Adrenal gland (tissue), 12 donors: ENCODE measurements around the gene ZG16. TPM values are rescaled to one million over a fixed set of nuclear protein-coding genes. Genes with fewer than 3 reads are reported as not detected.
"Not testable (repeated sequence)": the region's sequence is repeated elsewhere in the genome, so short reads cannot be mapped to it uniquely, and the experiment has no call there.

Source experiments
- DNase-seq, 7 donors: peaks; one replicate each; pipeline ENCODE4 v3.0.0-alpha.2; 2019 to 2020
- H3K27ac ChIP-seq, 5 donors: fragments of 200-600 bp; sonication (generic) in 4 of 5; 1 replicate in 3 of 5; 2 replicates in 2 of 5; pipeline versions ENCODE4 v1.5.1 to v1.8.0; 2016 to 2020; ENCODE audit warnings: mild to moderate bottlenecking in 1 of 5
- H3K27me3 ChIP-seq: fragments of 200-600 bp; 2 replicates; pipeline ENCODE4 v1.8.0; 2021
- H3K36me3 ChIP-seq, 2 donors: fragments of 200-600 bp; replicated peaks in 1 of 2; 1 replicate in 1 of 2; 2 replicates in 1 of 2; pipeline versions ENCODE4 v1.5.1 to v1.8.0; 2018 to 2022
- H3K4me1 ChIP-seq, 2 donors: fragments of 200-600 bp; replicated peaks in 1 of 2; 1 replicate in 1 of 2; 2 replicates in 1 of 2; pipeline versions ENCODE4 v1.5.1 to v1.8.0; 2018 to 2021
- H3K4me3 ChIP-seq, 4 donors: fragments of 200-600 bp; sonication (generic) in 3 of 4; one replicate each; pipeline ENCODE4 v1.5.1; 2016 to 2018
- H3K9me3 ChIP-seq, 3 donors: fragments of 200-600 bp; sonication (generic) in 1 of 3; replicated peaks in 1 of 3; 1 replicate in 2 of 3; 2 replicates in 1 of 3; pipeline versions ENCODE4 v1.5.1 to v1.8.0; 2016 to 2021
- POLR2A ChIP-seq, 2 donors: fragments of 450-650 bp; IDR thresholded peaks; one replicate each; pipeline ENCODE4 v1.6.1; 2017; ENCODE audit warnings: antibody characterized with exemption in 2 of 2, mild to moderate bottlenecking in 2 of 2, moderate library complexity in 1 of 2
- WGBS, 4 donors: extraction: QIAGEN DNeasy Blood & Tissue Kit in 2 of 4; methylation state at CpG; one replicate each; pipeline versions ENCODE4 v1.1.5 to v1.1.7; 2013 to 2017; 5-methylcytosine and 5-hydroxymethylcytosine counted together
- intact Hi-C, 2 donors: fragments of 100-400 bp; cut with DNase I; formaldehyde crosslinking; loops; one replicate each; pipeline versions ENCODE4 v1.14.1 to v1.15.0; 2022 to 2023
- polyA plus RNA-seq, 3 donors: library from polyadenylated mRNA; stranded (reverse); fragments of 200-250 nt in 2 of 3; fragments of 350-450 nt in 1 of 3; fragmentation: Illumina TruSeq in 1 of 3; extraction: RNeasy Lipid Tissue Mini Kit (QIAGEN cat#74804) in 1 of 3; gene quantifications; one replicate each; pipeline ENCODE4 v1.2.3, GENCODE V29; 2013 to 2014
- total RNA-seq, 9 donors: library from RNA; depleted of rRNA in 4 of 9; stranded (reverse); fragments of >200 nt in 4 of 9; fragments of 120-200 nt in 1 of 9; fragmentation: NEBNext Ultra II Directional in 1 of 9; extraction: Animal tissue kit (Norgen Biotek cat#: 25700) in 1 of 9; gene quantifications; one replicate each; pipeline versions ENCODE4 v1.1.0 to v1.2.4, GENCODE V29; 2013 to 2023
- TF ChIP-seq, protein P1 (sequence below), 6 experiments: fragments of 450-650 bp in 4 of 6; fragments of 200-600 bp in 2 of 6; sonication (generic) in 1 of 6; IDR thresholded peaks; 1 replicate in 5 of 6; 2 replicates in 1 of 6; pipeline versions ENCODE4 v1.5.1 to v1.8.0; 2016 to 2021; ENCODE audit warnings: antibody characterized with exemption in 6 of 6, mild to moderate bottlenecking in 2 of 6, moderate library complexity in 1 of 6
- donor health status: healthy with polysubstance abuse.
- donor health status: Bipolar disorder and iron deficiency.
- donor health status: DM: yes; HTN: yes; CAD: no.
- donor health status: DM: no; HTN: no; CAD: no.
- donor health status: DM: no; HTN: no; CAD: no.
- donor health status: DM: yes; HTN: yes; CAD: no.

ZG16 gene
- total and polyA plus RNA-seq, 12 donors = 0.07 to 0.20 (median 0.14) TPM; not detected in 8

DNA sequence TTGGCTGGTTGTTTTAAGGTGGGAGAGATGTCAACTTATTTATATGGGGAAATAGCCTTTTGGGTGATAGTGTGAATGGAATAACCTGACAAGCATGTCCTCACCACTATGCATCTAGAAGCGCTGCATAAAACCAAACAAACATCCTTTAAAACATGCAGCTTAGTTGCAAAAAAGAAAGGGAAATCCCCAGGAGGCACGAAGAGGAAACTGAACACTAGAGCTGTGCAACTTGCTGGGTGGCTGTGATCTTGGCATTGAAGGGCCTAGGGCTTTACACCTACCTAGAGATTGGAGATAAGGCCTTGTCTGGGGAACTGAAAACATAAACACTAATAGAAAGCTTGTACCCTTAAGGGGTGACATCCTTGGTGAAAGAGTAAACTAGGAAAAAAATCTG is 39.5 kb upstream of the ZG16 start:
- DNase-seq = no peak
- Histone ChIP-seq H3K27ac (no peak overlapping the region), H3K9me3 (no peaks in the 10 kb centered on the region), H3K4me1 (no peaks in the 10 kb centered on the region), H3K27me3 (peaks cover 9% of the 10 kb centered on the region), H3K36me3 (no peaks in the 10 kb centered on the region), H3K4me3 (no peak overlapping the region)
- 58 to 81% (median 66%) methylated on average over 2 of the region's 2 CpGs for WGBS, 4 donors
- TF ChIP-seq, protein P1, sequence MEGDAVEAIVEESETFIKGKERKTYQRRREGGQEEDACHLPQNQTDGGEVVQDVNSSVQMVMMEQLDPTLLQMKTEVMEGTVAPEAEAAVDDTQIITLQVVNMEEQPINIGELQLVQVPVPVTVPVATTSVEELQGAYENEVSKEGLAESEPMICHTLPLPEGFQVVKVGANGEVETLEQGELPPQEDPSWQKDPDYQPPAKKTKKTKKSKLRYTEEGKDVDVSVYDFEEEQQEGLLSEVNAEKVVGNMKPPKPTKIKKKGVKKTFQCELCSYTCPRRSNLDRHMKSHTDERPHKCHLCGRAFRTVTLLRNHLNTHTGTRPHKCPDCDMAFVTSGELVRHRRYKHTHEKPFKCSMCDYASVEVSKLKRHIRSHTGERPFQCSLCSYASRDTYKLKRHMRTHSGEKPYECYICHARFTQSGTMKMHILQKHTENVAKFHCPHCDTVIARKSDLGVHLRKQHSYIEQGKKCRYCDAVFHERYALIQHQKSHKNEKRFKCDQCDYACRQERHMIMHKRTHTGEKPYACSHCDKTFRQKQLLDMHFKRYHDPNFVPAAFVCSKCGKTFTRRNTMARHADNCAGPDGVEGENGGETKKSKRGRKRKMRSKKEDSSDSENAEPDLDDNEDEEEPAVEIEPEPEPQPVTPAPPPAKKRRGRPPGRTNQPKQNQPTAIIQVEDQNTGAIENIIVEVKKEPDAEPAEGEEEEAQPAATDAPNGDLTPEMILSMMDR (IDR thresholded peaks at IDR 0.05) = no peak
- no peak for TF ChIP-seq POLR2A (IDR thresholded peaks at IDR 0.05)
- intact Hi-C loops = no loop called here

DNA sequence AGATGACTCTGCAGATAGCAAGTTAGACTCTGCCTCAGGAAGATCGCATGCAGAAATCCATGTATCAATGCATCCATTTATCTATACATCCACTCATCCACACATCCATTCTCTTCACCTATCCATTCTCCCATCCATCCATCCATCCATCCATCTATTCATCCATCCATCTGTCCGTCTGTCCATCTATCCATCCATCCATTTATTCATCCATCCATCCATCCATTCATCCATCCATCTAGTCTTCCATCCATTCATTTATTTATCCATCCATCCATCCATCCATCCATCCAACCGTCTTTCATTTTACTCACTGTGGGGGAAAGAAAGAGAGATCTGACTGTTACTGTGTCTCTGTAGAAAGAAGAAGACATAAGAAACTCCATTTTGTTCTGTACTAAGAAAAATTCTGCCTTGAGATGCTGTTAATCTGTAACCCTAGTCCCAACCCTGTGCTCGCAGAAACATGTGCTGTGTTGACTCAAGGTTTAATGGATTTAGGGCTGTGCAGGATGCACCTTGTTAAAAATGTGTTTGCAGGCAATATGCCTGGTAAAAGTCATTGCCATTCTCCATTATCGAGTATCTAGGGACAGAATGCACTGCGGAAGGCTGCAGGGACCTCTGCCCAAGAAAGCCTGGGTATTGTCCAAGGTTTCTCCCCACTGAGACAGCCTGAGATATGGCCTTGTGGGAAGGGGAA is 38.0 kb upstream of the ZG16 start:
- intact Hi-C loops, H3K9me3 ChIP-seq, H3K27ac ChIP-seq, H3K27me3 ChIP-seq, H3K36me3 ChIP-seq, H3K4me3 ChIP-seq, DNase-seq, H3K4me1 ChIP-seq: not testable (repeated sequence)
- 75 to 85% (median 80%) methylated on average over 6 of the region's 6 CpGs for WGBS, 4 donors

DNA sequence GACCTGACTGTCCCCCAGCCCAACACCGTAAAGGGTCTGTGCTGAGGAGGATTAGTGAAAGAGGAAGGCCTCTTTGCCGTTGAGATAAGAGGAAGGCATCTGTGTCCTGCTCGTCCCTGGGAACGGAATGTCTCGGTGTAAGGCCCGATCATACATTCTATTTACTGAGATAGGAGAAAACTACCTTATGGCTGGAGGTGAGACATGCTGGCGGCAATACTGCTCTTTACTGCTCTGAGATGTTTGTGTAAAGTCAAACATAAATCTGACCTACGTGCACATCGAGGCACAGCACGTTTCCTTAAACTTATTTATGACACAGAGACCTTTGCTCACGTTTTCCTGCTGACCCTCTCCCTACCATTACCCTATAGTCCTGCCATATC is 37.4 kb upstream of the ZG16 start:
- intact Hi-C loops, H3K4me1 ChIP-seq, DNase-seq, H3K27me3 ChIP-seq, H3K27ac ChIP-seq, H3K4me3 ChIP-seq, H3K9me3 ChIP-seq, H3K36me3 ChIP-seq: not testable (repeated sequence)
- WGBS, 4 donors = 60 to 69% (median 65%) methylated on average over 11 of the region's 11 CpGs

DNA sequence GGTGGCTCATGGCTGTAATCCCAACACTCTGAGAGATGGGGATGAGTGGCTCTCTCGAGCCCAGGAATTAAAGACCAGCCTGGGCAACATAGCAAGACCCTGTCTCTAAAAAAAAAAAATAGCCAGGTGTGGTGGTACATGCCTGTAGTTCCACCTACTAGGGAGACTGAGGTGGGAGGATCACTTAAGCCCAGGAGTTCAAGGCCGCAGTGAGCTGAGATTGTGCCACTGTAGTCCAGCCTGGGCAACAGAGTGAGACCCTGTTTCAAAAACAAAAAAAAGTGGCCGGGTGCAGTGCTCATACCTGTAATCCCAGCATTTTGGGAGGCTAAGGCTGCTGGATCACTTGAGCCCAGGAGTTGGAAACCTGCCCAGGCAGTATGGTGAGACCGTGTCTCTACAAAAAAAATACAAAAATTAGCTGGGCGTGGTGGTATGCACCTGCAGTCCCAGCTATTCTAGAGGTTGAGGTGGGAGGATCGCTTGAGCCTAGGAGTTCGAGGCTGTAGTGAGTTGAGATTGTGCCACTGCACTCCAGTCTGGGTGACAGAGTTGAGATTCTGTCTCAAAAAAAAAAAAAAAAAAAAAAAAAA is 35.3 kb upstream of the ZG16 start:
- H3K4me3 ChIP-seq = no peak overlapping the region
- H3K36me3 ChIP-seq = no peaks in the 10 kb centered on the region
- DNase-seq = no peak
- no peaks in the 10 kb centered on the region for H3K9me3 ChIP-seq
- H3K27me3 ChIP-seq = no peaks in the 10 kb centered on the region
- no peaks in the 10 kb centered on the region for H3K4me1 ChIP-seq
- TF ChIP-seq, protein P1 (IDR thresholded peaks at IDR 0.05) = no peak
- no peak for TF ChIP-seq POLR2A (IDR thresholded peaks at IDR 0.05)
- H3K27ac ChIP-seq = no peak overlapping the region
- intact Hi-C loops = no loop called here
- 82 to 89% (median 82%) methylated on average over 6 to 7 of the region's 7 CpGs for WGBS, 4 donors

DNA sequence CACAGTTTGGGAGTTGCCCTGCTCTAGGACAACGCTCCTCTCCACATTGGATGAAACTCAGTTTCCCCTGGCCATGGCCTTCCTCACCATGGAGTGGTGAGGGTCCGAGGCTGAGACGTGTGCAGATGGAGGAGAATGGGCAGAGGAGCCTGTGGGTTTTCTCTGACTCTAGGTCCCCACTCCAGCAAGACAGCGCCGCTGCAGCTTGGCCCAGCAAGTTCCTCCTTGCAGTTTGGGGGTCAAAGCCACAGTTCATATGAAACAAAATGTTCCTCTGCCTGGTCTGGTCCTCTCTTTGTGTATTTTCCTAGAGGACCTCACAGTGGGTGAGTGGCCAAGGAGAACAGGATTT is 34.6 kb upstream of the ZG16 start:
- Histone ChIP-seq H3K4me3 (no peak overlapping the region), H3K4me1 (no peaks in the 10 kb centered on the region), H3K36me3 (no peaks in the 10 kb centered on the region), H3K27ac (no peak overlapping the region), H3K9me3 (no peaks in the 10 kb centered on the region), H3K27me3 (no peaks in the 10 kb centered on the region)
- DNase-seq = no peak
- 72 to 100% (median 88%) methylated on average over 1 to 5 of the region's 5 CpGs for WGBS, 4 donors
- intact Hi-C loops = no loop called here
- TF ChIP-seq POLR2A (IDR thresholded peaks at IDR 0.05) = no peak
- TF ChIP-seq, protein P1 (IDR thresholded peaks at IDR 0.05) = no peak
